ENCODE measurements around the gene PPP6R2.
"Not testable (repeated sequence)": the region's sequence is repeated elsewhere in the genome, so short reads cannot be mapped to it uniquely, and the experiment has no call there.

The PPP6R2 gene

GRCh38 chr22:50326956-50327710, 16.0 kb upstream of the PPP6R2 start, which contains the start of gene DENND6B:
TSS of gene DENND6B (minus strand) at chr22:50327012. CDS start at chr22:50326988, 24 bp downstream.
- DNase-seq (ENCODE audit: low spot score): peak; percentile 87
- H3K27ac ChIP-seq: peak within 1 kb of the TSS; percentile 82 to 98
- TF ChIP-seq CTCF (IDR thresholded peaks at IDR 0.05): peak; percentile 39
- peak within 1 kb of the TSS; percentile 96 for H3K4me3 ChIP-seq

GRCh38 chr22:50327711-50328019, 15.5 kb upstream of the PPP6R2 start:
- Histone ChIP-seq H3K27ac (peak overlapping the region; percentile 82 to 98), H3K4me3 (peak overlapping the region; percentile 96)
- TF ChIP-seq CTCF (IDR thresholded peaks at IDR 0.05): no peak
- no peak for DNase-seq (ENCODE audit: low spot score)

GRCh38 chr22:50329236-50329635, 13.9 kb upstream of the PPP6R2 start:
- DNase-seq (ENCODE audit: low spot score): no peak
- Histone ChIP-seq H3K4me3 (no peak overlapping the region), H3K27ac (no peak overlapping the region)
- TF ChIP-seq CTCF (IDR thresholded peaks at IDR 0.05): no peak

- not testable (repeated sequence) for DNase-seq (ENCODE audit: low spot score); H3K4me3 ChIP-seq; H3K27ac ChIP-seq
These were observed 8.7 kb upstream of the PPP6R2 start for GRCh38 chr22:50334433-50334832.

GRCh38 chr22:50337262-50338041, 5.7 kb upstream of the PPP6R2 start:
- DNase-seq (ENCODE audit: low spot score): no peak
- Histone ChIP-seq H3K27ac (no peak overlapping the region), H3K4me3 (no peak overlapping the region)
- TF ChIP-seq CTCF (IDR thresholded peaks at IDR 0.05): no peak

GRCh38 chr22:50338042-50338573, 5.0 kb upstream of the PPP6R2 start:
- no peak for DNase-seq (ENCODE audit: low spot score)
- H3K27ac ChIP-seq: no peak overlapping the region
- TF ChIP-seq CTCF (IDR thresholded peaks at IDR 0.05): no peak
- no peak overlapping the region for H3K4me3 ChIP-seq

GRCh38 chr22:50338860-50339462, 4.2 kb upstream of the PPP6R2 start:
- no peak for DNase-seq (ENCODE audit: low spot score)
- Histone ChIP-seq H3K4me3 (no peak overlapping the region), H3K27ac (no peak overlapping the region)
- TF ChIP-seq CTCF (IDR thresholded peaks at IDR 0.05): no peak

All from coronary artery (tissue), 2 donors.